Stimulated activated CD4-positive, alpha-beta T cell treated with anti-CD3 and anti-CD28 coated beads, Interleukin-12 subunit alpha, Interleukin-12 subunit beta, amount 100 ng/mL, for 4 hours (primary cell): Measurements from ENCODE around the gene FMN2.

Experiments
- DNase-seq: peaks from one replicate; pipeline ENCODE4 v3.0.0-alpha.2; 2020

FMN2 gene

DNA sequence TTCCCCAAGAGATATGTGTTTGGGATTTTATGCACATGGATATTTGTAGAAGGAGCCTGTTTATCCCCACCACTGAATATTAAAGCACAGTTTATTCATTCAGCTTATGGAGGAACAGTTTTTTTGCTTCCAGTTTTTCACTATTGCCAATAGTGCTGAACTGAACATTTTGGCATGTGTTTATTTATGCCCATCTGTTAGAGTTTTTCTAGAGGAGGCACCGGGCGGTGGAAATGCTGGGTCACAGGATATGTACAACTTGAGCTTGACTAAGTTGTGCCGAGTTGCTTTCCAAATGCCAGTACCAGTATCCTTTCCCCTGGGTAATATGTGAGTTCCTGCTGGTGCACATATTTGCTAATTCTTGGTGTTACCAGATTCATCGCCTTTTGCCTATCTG, 409.0 kb downstream of the FMN2 start:
- no peak for DNase-seq

GRCh38 chr1:240501115-240501514, 409.4 kb downstream of the FMN2 start:
- no peak for DNase-seq

DNA sequence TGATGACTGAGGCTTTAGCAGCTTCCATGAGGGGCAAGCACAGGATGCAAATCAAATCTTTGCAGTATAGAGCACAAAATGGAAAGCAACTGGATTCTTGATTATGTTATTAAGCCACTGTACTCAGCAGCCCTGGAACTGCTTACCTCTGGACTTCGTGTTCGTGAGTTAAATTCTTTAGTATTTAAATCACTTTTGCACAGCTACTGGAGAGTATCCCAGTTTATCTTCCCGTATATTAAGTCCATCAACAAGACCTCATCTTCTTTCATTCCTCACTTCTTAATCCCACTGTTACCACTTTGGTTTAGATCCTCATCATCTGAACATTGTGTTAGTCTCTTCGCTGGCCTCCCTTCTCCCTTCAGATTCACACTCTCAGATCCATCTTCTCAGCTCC, 411.4 kb downstream of the FMN2 start:
- DNase-seq, result no peak

- DNase-seq, result no peak
These were observed 411.9 kb downstream of the FMN2 start for GRCh38 chr1:240503558-240503957.

DNA sequence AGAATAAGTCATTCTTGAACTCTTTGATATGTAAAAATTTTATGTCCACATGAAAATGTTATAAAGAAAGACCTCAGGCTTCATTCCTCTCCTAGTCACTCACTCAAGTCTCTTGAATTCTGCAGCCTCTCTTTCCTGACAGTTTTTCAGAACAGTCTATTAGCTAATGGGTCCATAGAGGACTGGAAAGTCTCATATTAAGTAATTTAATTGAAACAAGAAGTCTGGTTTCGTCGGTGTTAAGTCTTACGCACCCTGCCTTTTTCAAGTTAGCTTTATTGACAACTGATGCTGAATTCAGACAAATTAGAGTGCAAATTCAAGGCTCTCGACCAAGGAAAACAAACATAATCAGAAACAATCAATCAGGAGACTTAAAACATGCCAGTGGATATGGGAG, 414.5 kb downstream of the FMN2 start:
- DNase-seq, result no peak

- no peak for DNase-seq
These were observed 416.5 kb downstream of the FMN2 start for GRCh38 chr1:240508201-240508600.

- no peak for DNase-seq
These were observed 417.3 kb downstream of the FMN2 start for GRCh38 chr1:240508950-240509349.

GRCh38 chr1:240511789-240512188, 420.1 kb downstream of the FMN2 start:
- DNase-seq, result no peak

DNA sequence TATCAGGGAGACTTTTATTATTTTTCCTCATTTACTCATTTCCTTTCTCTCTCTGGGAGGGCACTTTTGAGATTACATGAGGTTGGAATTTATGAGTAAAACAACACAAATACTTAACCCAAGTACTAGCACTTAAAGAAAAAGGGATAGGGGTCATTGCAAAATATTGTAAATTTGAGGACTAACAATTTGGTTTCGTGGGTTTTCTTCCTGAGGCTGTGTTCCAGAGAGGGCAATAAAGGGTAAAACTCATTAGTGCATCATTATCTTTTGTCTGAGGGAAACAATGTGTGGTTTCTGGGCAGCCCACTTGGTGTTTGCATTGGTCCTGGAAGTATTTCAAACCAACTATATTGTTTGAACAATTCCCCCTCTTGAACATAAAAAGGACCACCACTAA, 423.8 kb downstream of the FMN2 start:
- DNase-seq, result no peak

- no peak for DNase-seq
These were observed 424.4 kb downstream of the FMN2 start for GRCh38 chr1:240516069-240516468.

DNA sequence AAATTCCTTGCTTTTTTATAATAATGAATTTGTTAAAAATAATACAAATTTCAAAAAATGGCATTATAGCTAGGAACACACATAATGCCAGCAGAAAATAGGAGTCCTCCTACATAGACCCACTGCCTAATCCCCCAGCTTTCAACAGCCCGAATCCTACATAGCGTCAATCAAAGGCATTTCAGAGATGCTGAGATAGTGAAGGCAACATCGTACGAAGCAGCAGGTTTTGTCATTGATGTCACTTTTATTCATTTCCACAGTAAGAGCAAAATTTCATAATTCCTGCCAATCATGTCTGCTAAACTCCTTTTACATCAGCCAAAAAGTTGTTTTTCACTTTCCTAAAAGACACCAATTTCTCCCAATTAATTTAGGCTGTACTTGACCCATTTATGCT, 426.2 kb downstream of the FMN2 start:
- no peak for DNase-seq

GRCh38 chr1:240522122-240522822, 430.6 kb downstream of the FMN2 start:
- DNase-seq, result no peak

DNA sequence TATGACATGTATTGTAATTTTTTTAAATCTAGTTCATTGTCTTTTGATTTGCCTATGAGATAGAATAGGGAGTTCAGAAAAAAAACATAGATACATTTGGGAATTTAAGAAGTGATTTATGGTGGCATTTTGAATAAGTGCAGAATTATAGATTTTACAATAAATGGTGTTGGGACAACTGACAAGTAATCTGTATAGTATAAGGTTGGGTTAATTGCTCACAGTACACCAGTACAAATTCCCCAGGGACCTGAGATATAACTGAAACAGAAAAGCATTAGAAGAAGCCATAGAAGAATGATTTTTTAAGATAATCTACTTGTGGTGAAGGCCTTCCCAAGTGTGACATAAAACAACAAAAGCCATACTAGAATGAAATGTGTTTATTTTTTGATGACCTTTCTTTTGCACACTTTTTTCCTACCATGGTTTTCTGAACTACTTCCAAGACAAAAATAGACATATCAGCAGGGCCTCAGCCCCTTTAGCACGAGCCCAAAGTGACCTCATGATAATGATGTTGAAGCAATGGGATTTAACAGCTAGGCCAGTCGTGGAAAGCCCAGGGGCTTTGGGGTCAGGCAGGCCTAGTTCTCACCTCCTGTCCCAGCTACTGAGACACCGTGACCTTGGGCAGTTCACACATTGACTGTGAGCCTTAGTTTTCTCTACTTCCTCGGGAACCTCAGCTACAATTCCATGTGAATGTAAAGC, 432.8 kb downstream of the FMN2 start:
- DNase-seq, result no peak
